Body of pancreas (tissue), 4 donors: ENCODE data around the gene TINCR. TPM values are rescaled to one million over a fixed set of nuclear protein-coding genes. Genes with fewer than 3 reads are reported as not detected.

Experiments used
- ATAC-seq: fragments of 150-250 bp; one replicate; pipeline ENCODE4 v1.9.1; 2016
- DNase-seq, 4 donors: peaks; one replicate each; pipeline ENCODE4 v3.0.0-alpha.2; 2019
- H3K27ac ChIP-seq, 4 donors: fragments of 200-600 bp; sonication (generic); 1 replicate in 3 of 4; 2 replicates in 1 of 4; pipeline versions ENCODE4 v1.5.1 to v1.6.1; 2016 to 2019; ENCODE audit warnings: mild to moderate bottlenecking in 1 of 4, mixed read lengths in 1 of 4, moderate library complexity in 1 of 4
- H3K27me3 ChIP-seq, 2 donors: fragments of 200-600 bp; sonication (generic); one replicate each; pipeline ENCODE4 v1.6.0; 2016; ENCODE audit warnings: mild to moderate bottlenecking in 1 of 2
- H3K36me3 ChIP-seq, 2 donors: fragments of 200-600 bp; sonication (generic); replicated peaks in 1 of 2; 2 replicates each; pipeline ENCODE4 v1.5.1; 2016; ENCODE audit warnings: low read depth in 2 of 2; ENCODE audit not compliant: insufficient read depth in 1 of 2
- H3K4me1 ChIP-seq: fragments of 200-600 bp; sonication (generic); one replicate; pipeline ENCODE4 v1.6.0; 2016
- H3K4me3 ChIP-seq, 2 donors: fragments of 200-600 bp; sonication (generic); 1 replicate in 1 of 2; 2 replicates in 1 of 2; pipeline ENCODE4 v1.5.1; 2016 to 2019
- H3K9me3 ChIP-seq, 3 donors: fragments of 200-600 bp; sonication (generic); 1 replicate in 2 of 3; 2 replicates in 1 of 3; pipeline ENCODE4 v1.5.1; 2016
- CTCF ChIP-seq, 7 experiments: fragments of 450-650 bp in 4 of 7; fragments of 200-600 bp in 3 of 7; sonication (generic) in 3 of 7; IDR thresholded peaks; one replicate each; pipeline ENCODE4 v1.5.1; 2016 to 2019; ENCODE audit warnings: antibody characterized with exemption in 7 of 7
- POLR2A ChIP-seq, 3 donors: fragments of 450-650 bp; IDR thresholded peaks; one replicate each; pipeline ENCODE4 v1.6.1; 2016; ENCODE audit warnings: antibody characterized with exemption in 3 of 3, mild to moderate bottlenecking in 2 of 3
- WGBS, 2 donors: methylation state at CpG; one replicate each; pipeline ENCODE4 v1.1.5; 2017; 5-methylcytosine and 5-hydroxymethylcytosine counted together
- intact Hi-C: fragments of 100-400 bp; cut with DNase I; formaldehyde crosslinking; loops from one replicate; pipeline ENCODE4 v1.15.1; 2023
- total RNA-seq, 2 donors: library from RNA; depleted of rRNA; stranded (reverse); fragments of >200 nt; gene quantifications; one replicate each; pipeline ENCODE4 v1.1.0, GENCODE V29; 2016

Gene TINCR
- total RNA-seq, 2 donors from 2014 or later = 0.52 TPM; not detected in 1

GRCh38 chr19:5590151-5590864, 22.6 kb upstream of the TINCR start:
- WGBS, 2 donors = 90 to 94% methylated on average over 7 to 19 of the region's 22 CpGs
- H3K36me3 ChIP-seq = peaks cover 22 to 60% of the 10 kb centered on the region in 2 donors
- H3K27me3 ChIP-seq = no peaks in the 10 kb centered on the region
- H3K4me1 ChIP-seq = peaks cover 10% of the 10 kb centered on the region
- DNase-seq = no peak
- intact Hi-C loops = no loop called here
- H3K4me3 ChIP-seq = no peak overlapping the region
- H3K27ac ChIP-seq = no peak overlapping the region
- ATAC-seq = no peak
- TF ChIP-seq CTCF (IDR thresholded peaks at IDR 0.05) = no peak
- no peak for TF ChIP-seq POLR2A (IDR thresholded peaks at IDR 0.05)
- H3K9me3 ChIP-seq = no peaks in the 10 kb centered on the region

- TF ChIP-seq CTCF (IDR thresholded peaks at IDR 0.05) = no peak
- TF ChIP-seq POLR2A (IDR thresholded peaks at IDR 0.05) = no peak
- no peaks in the 10 kb centered on the region for H3K27me3 ChIP-seq
- H3K27ac ChIP-seq = no peak overlapping the region
- no peak for DNase-seq
- H3K4me3 ChIP-seq = no peak overlapping the region
- intact Hi-C loops = loop anchor here (10.0 kb wide), 1 partner anchor 544 kb away; no protein-coding TSS in a partner anchor
- H3K4me1 ChIP-seq = peaks cover 10% of the 10 kb centered on the region
- ATAC-seq = no peak
- peaks cover 15 to 48% of the 10 kb centered on the region in 2 donors for H3K36me3 ChIP-seq
- 81 to 92% methylated on average over 8 to 28 of the region's 30 CpGs for WGBS, 2 donors
- H3K9me3 ChIP-seq = no peaks in the 10 kb centered on the region
Observed at GRCh38 chr19:5588906-5589676, 21.3 kb upstream of the TINCR start.

- H3K27ac ChIP-seq = no peak overlapping the region
- H3K4me3 ChIP-seq = no peak overlapping the region
- H3K4me1 ChIP-seq = peaks cover 10% of the 10 kb centered on the region
- no peak for TF ChIP-seq POLR2A (IDR thresholded peaks at IDR 0.05)
- TF ChIP-seq CTCF (IDR thresholded peaks at IDR 0.05) = no peak
- peaks cover 12 to 43% of the 10 kb centered on the region in 2 donors for H3K36me3 ChIP-seq
- H3K27me3 ChIP-seq = no peaks in the 10 kb centered on the region
- WGBS, 2 donors = 89% methylated on average over 10 of the region's 10 CpGs
- no peaks in the 10 kb centered on the region for H3K9me3 ChIP-seq
- DNase-seq (no peak), ATAC-seq (no peak)
- intact Hi-C loops = loop anchor here (10.0 kb wide), 1 partner anchor 544 kb away; no protein-coding TSS in a partner anchor
Observed at GRCh38 chr19:5588441-5588840, 20.7 kb upstream of the TINCR start.

GRCh38 chr19:5587661-5588060, 19.9 kb upstream of the TINCR start:
- H3K4me3 ChIP-seq = no peak overlapping the region
- ATAC-seq (no peak), DNase-seq (no peak)
- no peak overlapping the region for H3K27ac ChIP-seq
- peaks cover 10% of the 10 kb centered on the region for H3K4me1 ChIP-seq
- intact Hi-C loops = loop anchor here (10.0 kb wide), 1 partner anchor 543 kb away; no protein-coding TSS in a partner anchor
- TF ChIP-seq CTCF (IDR thresholded peaks at IDR 0.05) = no peak
- TF ChIP-seq POLR2A (IDR thresholded peaks at IDR 0.05) = no peak
- 84 to 87% methylated on average over 13 to 20 of the region's 23 CpGs for WGBS, 2 donors
- H3K36me3 ChIP-seq = peaks cover 4 to 35% of the 10 kb centered on the region in 2 donors
- no peaks in the 10 kb centered on the region for H3K27me3 ChIP-seq
- H3K9me3 ChIP-seq = no peaks in the 10 kb centered on the region
